Astrocyte of the cerebellum (primary cell): ENCODE data around the gene CDKL5.

Experiments used
- DNase-seq: peaks from one replicate; pipeline ENCODE4 v3.0.0-alpha.2; 2011; ENCODE audit warnings: low read depth
- H3K4me3 ChIP-seq: 2 replicates; pipeline ENCODE4 v1.5.1; 2011; ENCODE audit warnings: mild to moderate bottlenecking, low read depth, low read length, moderate library complexity
- CTCF ChIP-seq: IDR thresholded peaks from 2 replicates; pipeline ENCODE4 v1.5.1; 2012; ENCODE audit warnings: low read length, low read depth, moderate library complexity, mild to moderate bottlenecking; ENCODE audit errors: missing control alignments
- in situ Hi-C: cut with HindIII; loops from 2 replicates; pipeline ENCODE4 v1.10.0; 2017; ENCODE audit warnings: low sequenced_read_pairs

Gene CDKL5

GRCh38 chrX:18617407-18617750 is 192.0 kb downstream of the CDKL5 start:
- DNase-seq = peak; percentile 27
- H3K4me3 ChIP-seq = no peak overlapping the region
- in situ Hi-C loops = no loop called here
- TF ChIP-seq CTCF = no peak

- in situ Hi-C loops = no loop called here
- no peak for TF ChIP-seq CTCF
- no peak for DNase-seq
- H3K4me3 ChIP-seq = no peak overlapping the region
These were observed 193.9 kb downstream of the CDKL5 start for GRCh38 chrX:18619288-18619687.

- in situ Hi-C loops = no loop called here
- no peak for DNase-seq
- TF ChIP-seq CTCF = no peak
- H3K4me3 ChIP-seq = no peak overlapping the region
These were observed 194.9 kb downstream of the CDKL5 start for GRCh38 chrX:18620349-18620748.

- no peak for TF ChIP-seq CTCF
- no peak for DNase-seq
- H3K4me3 ChIP-seq = no peak overlapping the region
- in situ Hi-C loops = no loop called here
These were observed 199.2 kb downstream of the CDKL5 start for GRCh38 chrX:18624599-18624998.

DNA sequence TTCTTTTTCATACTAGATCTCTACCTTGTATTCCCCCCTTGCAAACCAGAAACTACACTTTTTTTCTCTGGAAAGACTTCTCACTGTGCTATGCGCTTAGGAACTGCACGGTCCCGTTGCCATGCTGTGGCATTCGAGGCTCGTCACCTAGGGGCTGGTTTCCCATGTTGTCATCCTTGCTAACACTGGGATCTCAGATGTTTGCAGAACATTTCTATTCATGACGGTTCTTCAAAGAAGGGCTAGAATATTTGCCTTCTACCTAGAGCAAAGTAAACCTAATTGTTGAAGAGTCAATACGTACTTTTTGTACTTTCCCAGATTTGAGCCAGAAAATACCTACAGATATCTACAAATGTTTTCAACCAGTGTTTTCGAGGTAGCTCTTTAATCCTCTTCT is 205.5 kb downstream of the CDKL5 start:
- no peak for TF ChIP-seq CTCF
- in situ Hi-C loops = no loop called here
- no peak overlapping the region for H3K4me3 ChIP-seq
- no peak for DNase-seq

- in situ Hi-C loops = no loop called here
- no peak for TF ChIP-seq CTCF
- no peak for DNase-seq
- H3K4me3 ChIP-seq = no peak overlapping the region
These were observed 213.0 kb downstream of the CDKL5 start for GRCh38 chrX:18638398-18638797.

GRCh38 chrX:18639280-18639679 is 213.9 kb downstream of the CDKL5 start:
- no peak for DNase-seq
- TF ChIP-seq CTCF = no peak
- no peak overlapping the region for H3K4me3 ChIP-seq
- in situ Hi-C loops = no loop called here
